HFFc6 (cell line): Measurements from ENCODE around the gene TSPYL2. TPM values are rescaled to one million over a fixed set of nuclear protein-coding genes. Genes with fewer than 3 reads are reported as not detected.

Experiments
- DNase-seq: peaks from one replicate; pipeline ENCODE4 v3.0.0-alpha.2; 2018
- H3K27ac Mint-ChIP-seq: 2 replicates; pipeline ENCODE4 v1.8.0; 2020; ENCODE audit warnings: mild to moderate bottlenecking, mixed read lengths
- H3K27me3 Mint-ChIP-seq: 2 replicates; pipeline ENCODE4 v1.8.0; 2021; ENCODE audit warnings: mild to moderate bottlenecking, moderate library complexity, mixed read lengths; ENCODE audit not compliant: insufficient read depth
- H3K36me3 Mint-ChIP-seq: 2 replicates; pipeline ENCODE4 v1.8.0; 2021; ENCODE audit warnings: low read depth, mixed read lengths
- H3K4me1 Mint-ChIP-seq: 2 replicates; pipeline ENCODE4 v1.8.0; 2020; ENCODE audit warnings: low read depth, mixed read lengths
- H3K4me3 Mint-ChIP-seq: 2 replicates; pipeline ENCODE4 v1.8.0; 2020; ENCODE audit warnings: mild to moderate bottlenecking, moderate library complexity, mixed read lengths
- H3K9me3 Mint-ChIP-seq: 2 replicates; pipeline ENCODE4 v1.8.0; 2020; ENCODE audit warnings: mild to moderate bottlenecking, mixed read lengths
- CTCF ChIP-seq: fragments of 200-600 bp; sonication (generic); IDR thresholded peaks from 2 replicates; pipeline ENCODE4 v1.5.0; 2021; ENCODE audit warnings: antibody characterized with exemption, mild to moderate bottlenecking
- long read RNA-seq: library from polyadenylated mRNA; unstranded; transcript quantifications from one replicate; pipeline ENCODE4 v2.0.0, GENCODE V29; 2019
- total RNA-seq, 6 experiments: library from RNA; stranded (reverse); fragmentation: NEBNext Ultra II Directional; extraction: Animal tissue kit (Norgen Biotek cat#: 25700); gene quantifications; 2 replicates in 1 of 6; 3 replicates in 5 of 6; pipeline ENCODE4 v1.2.3, GENCODE V29; 2021

The TSPYL2 gene
- total RNA-seq: 10 to 100 TPM; 20.9 to 26.7 (median 22.3) TPM
- long read RNA-seq, transcript TSPYL2-201 (7 exons, 2,815 nt): major isoform, 8 of 18 reads
- long read RNA-seq, partial matches to known transcripts: 10 of 18 reads
- long read RNA-seq, other reads (novel, unspliced or antisense): 0 of 18 reads

- Mint-ChIP-seq H3K27me3 (peaks cover 4% of the 10 kb centered on the region), H3K27ac (peak within 1 kb of the TSS; percentile 97), H3K4me3 (peak within 1 kb of the TSS; percentile 95), H3K4me1 (peaks cover 37% of the 10 kb centered on the region), H3K36me3 (peaks cover 12% of the 10 kb centered on the region), H3K9me3 (no peaks in the 10 kb centered on the region)
- no peak for TF ChIP-seq CTCF
- DNase-seq: peak; percentile 95
These were observed at the start of gene TSPYL2 for GRCh38 chrX:53081925-53082772. TSS of gene TSPYL2 (plus strand) at chrX:53082367. CDS start at chrX:53082499, 132 bp downstream.

GRCh38 chrX:53036149-53036548 is 46.0 kb upstream of the TSPYL2 start:
- H3K27ac Mint-ChIP-seq: no peak overlapping the region
- no peak for TF ChIP-seq CTCF
- H3K4me3 Mint-ChIP-seq: no peak overlapping the region
- H3K9me3 Mint-ChIP-seq: no peaks in the 10 kb centered on the region
- peaks cover 8% of the 10 kb centered on the region for H3K27me3 Mint-ChIP-seq
- DNase-seq: no peak
- no peaks in the 10 kb centered on the region for H3K36me3 Mint-ChIP-seq
- H3K4me1 Mint-ChIP-seq: no peaks in the 10 kb centered on the region

GRCh38 chrX:53039236-53039635 is 42.9 kb upstream of the TSPYL2 start:
- H3K27me3 Mint-ChIP-seq: peaks cover 8% of the 10 kb centered on the region
- no peak for DNase-seq
- TF ChIP-seq CTCF: no peak
- H3K9me3 Mint-ChIP-seq: no peaks in the 10 kb centered on the region
- H3K4me1 Mint-ChIP-seq: peaks cover under 1% of the 10 kb centered on the region; the same call in 1 of the 2 replicates
- H3K4me3 Mint-ChIP-seq: no peak overlapping the region
- no peaks in the 10 kb centered on the region for H3K36me3 Mint-ChIP-seq
- no peak overlapping the region for H3K27ac Mint-ChIP-seq

GRCh38 chrX:53044995-53045394 is 37.2 kb upstream of the TSPYL2 start:
- Mint-ChIP-seq H3K4me1 (peaks cover 20% of the 10 kb centered on the region), H3K36me3 (no peaks in the 10 kb centered on the region), H3K9me3 (no peaks in the 10 kb centered on the region), H3K27me3 (peaks cover 4% of the 10 kb centered on the region), H3K4me3 (no peak overlapping the region), H3K27ac (no peak overlapping the region)
- DNase-seq: no peak
- TF ChIP-seq CTCF: no peak

- Mint-ChIP-seq H3K4me3 (peak overlapping the region; percentile 71), H3K4me1 (peaks cover 20% of the 10 kb centered on the region), H3K27ac (peak overlapping the region; percentile 38; the same call in 1 of the 2 replicates), H3K36me3 (no peaks in the 10 kb centered on the region), H3K9me3 (no peaks in the 10 kb centered on the region), H3K27me3 (peaks cover 2% of the 10 kb centered on the region; the same call in 1 of the 2 replicates)
- DNase-seq: peak; percentile 2
- peak; percentile 71 for TF ChIP-seq CTCF
These were observed 34.9 kb upstream of the TSPYL2 start for GRCh38 chrX:53047228-53047627.
